IMR-90 (cell line): ENCODE data around the gene IRF5.

Experiments
- BHLHE40 ChIP-seq: fragments of 150-350 bp; IDR thresholded peaks from 2 replicates; pipeline ENCODE4 v1.6.1; 2016; ENCODE audit warnings: mild to moderate bottlenecking, low read depth, low read length
- ELK1 ChIP-seq: fragments of 150-350 bp; IDR thresholded peaks from 2 replicates; pipeline ENCODE4 v1.6.1; 2016; ENCODE audit warnings: low read depth, mild to moderate bottlenecking, low read length, moderate library complexity, borderline replicate concordance
- MAZ ChIP-seq: IDR thresholded peaks from 2 replicates; pipeline ENCODE4 v1.6.1; 2012; ENCODE audit warnings: low read depth, mild to moderate bottlenecking, low read length, improper control_type of control experiment, moderate library complexity, borderline replicate concordance
- POLR2A ChIP-seq: IDR thresholded peaks from 2 replicates; pipeline ENCODE4 v1.6.1; 2012; ENCODE audit warnings: mild to moderate bottlenecking, low read depth, low read length
- TF ChIP-seq, protein P1 (sequence below): conservative IDR thresholded peaks from 2 replicates; pipeline ENCODE4 v1.5.1; 2012; ENCODE audit warnings: mild to moderate bottlenecking, low read depth, low read length, improper control_type of control experiment

DNA sequence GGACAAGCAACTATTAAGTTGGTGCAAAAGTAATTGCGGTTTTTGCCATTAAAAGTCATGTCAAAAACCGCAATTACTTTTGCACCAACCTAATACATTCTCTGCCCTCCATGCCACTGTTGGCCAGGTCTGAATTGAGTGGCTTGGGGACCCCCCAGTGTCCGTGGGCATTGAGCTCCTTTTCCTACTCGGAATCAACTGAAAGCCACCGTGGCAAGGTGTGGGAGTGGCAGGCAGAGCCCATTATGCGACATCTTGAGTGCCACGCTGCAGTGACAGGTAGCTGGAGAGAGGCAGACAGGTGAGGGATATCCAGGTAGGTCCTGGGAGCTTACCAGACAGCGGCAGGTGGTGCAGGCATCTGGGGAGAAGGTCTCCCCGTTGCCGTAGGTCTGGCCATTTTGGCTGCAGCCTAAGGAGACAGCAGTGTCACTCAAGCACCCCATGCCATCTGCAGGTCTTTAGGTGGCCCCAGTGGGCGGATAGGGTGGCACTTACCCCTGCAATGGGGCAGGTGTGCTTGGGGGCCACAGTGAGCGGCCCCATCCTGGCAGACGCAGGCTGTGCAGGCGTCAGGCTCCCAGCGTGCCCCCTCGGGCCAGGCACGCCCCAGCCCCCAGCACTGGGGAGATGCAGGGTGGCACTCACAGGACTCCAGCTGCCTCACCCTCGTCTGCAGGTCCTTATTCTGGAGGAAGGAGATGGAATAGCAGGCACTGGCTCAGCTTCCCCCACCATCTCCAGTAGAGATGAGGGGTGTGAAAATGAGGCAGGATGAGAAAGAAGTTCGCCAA, 30.8 kb upstream of the IRF5 start:
- TF ChIP-seq ELK1: no peak
- TF ChIP-seq, protein P1, sequence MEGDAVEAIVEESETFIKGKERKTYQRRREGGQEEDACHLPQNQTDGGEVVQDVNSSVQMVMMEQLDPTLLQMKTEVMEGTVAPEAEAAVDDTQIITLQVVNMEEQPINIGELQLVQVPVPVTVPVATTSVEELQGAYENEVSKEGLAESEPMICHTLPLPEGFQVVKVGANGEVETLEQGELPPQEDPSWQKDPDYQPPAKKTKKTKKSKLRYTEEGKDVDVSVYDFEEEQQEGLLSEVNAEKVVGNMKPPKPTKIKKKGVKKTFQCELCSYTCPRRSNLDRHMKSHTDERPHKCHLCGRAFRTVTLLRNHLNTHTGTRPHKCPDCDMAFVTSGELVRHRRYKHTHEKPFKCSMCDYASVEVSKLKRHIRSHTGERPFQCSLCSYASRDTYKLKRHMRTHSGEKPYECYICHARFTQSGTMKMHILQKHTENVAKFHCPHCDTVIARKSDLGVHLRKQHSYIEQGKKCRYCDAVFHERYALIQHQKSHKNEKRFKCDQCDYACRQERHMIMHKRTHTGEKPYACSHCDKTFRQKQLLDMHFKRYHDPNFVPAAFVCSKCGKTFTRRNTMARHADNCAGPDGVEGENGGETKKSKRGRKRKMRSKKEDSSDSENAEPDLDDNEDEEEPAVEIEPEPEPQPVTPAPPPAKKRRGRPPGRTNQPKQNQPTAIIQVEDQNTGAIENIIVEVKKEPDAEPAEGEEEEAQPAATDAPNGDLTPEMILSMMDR: no peak
- TF ChIP-seq POLR2A: no peak
- no peak for TF ChIP-seq MAZ
- no peak for TF ChIP-seq BHLHE40
